GM21390 (cell line): ENCODE measurements around the gene F5.

Experiments used
- ATAC-seq: cut with Tn5 transposase; IDR thresholded peaks from one replicate; pipeline ENCODE4 v1.9.1; 2021; ENCODE audit not compliant: unreplicated experiment

The F5 gene

GRCh38 chr1:169586395-169587255 is at the start of gene F5:
TSS of gene F5 (minus strand) at chr1:169586481. CDS start at chr1:169586386, 95 bp downstream.
- peak; percentile 97 for ATAC-seq

GRCh38 chr1:169634877-169635276 is 48.6 kb upstream of the F5 start:
- ATAC-seq: no peak

GRCh38 chr1:169634145-169634544 is 47.9 kb upstream of the F5 start:
- no peak for ATAC-seq

- no peak for ATAC-seq
These were observed 45.0 kb upstream of the F5 start for GRCh38 chr1:169631249-169631648.

GRCh38 chr1:169630006-169630405 is 43.7 kb upstream of the F5 start, which contains the start of gene SELP:
TSS of gene SELP (minus strand) at chr1:169630124. CDS start at chr1:169630074, 50 bp downstream.
- ATAC-seq: no peak

GRCh38 chr1:169624912-169625311 is 38.6 kb upstream of the F5 start:
- ATAC-seq: no peak

- no peak for ATAC-seq
These were observed 37.8 kb upstream of the F5 start for GRCh38 chr1:169624122-169624521.

- no peak for ATAC-seq
These were observed 37.0 kb upstream of the F5 start for GRCh38 chr1:169623132-169623926.

- no peak for ATAC-seq
These were observed 34.3 kb upstream of the F5 start for GRCh38 chr1:169620565-169620964.

- no peak for ATAC-seq
These were observed 32.1 kb upstream of the F5 start for GRCh38 chr1:169618367-169618766.

GRCh38 chr1:169615803-169616202 is 29.5 kb upstream of the F5 start:
- no peak for ATAC-seq

- no peak for ATAC-seq
These were observed 24.6 kb upstream of the F5 start for GRCh38 chr1:169610858-169611257.

- no peak for ATAC-seq
These were observed 23.8 kb upstream of the F5 start for GRCh38 chr1:169610108-169610507.

- no peak for ATAC-seq
These were observed 21.9 kb upstream of the F5 start for GRCh38 chr1:169608226-169608625.

GRCh38 chr1:169604781-169605560 is 18.7 kb upstream of the F5 start:
- peak; percentile 63 for ATAC-seq

GRCh38 chr1:169601096-169601881 is 15.0 kb upstream of the F5 start:
- no peak for ATAC-seq

GRCh38 chr1:169595764-169596711 is 9.8 kb upstream of the F5 start:
- peak; percentile 44 for ATAC-seq

- peak; percentile 74 for ATAC-seq
These were observed 8.1 kb upstream of the F5 start for GRCh38 chr1:169594391-169594790.

GRCh38 chr1:169590932-169591331 is 4.7 kb upstream of the F5 start:
- ATAC-seq: no peak
